ENCODE data around the gene PPM1L. TPM values are rescaled to one million over a fixed set of nuclear protein-coding genes. Genes with fewer than 3 reads are reported as not detected.

PPM1L gene
- total RNA-seq, 1 experiment from 2014 or later, result 3.2 TPM

DNA sequence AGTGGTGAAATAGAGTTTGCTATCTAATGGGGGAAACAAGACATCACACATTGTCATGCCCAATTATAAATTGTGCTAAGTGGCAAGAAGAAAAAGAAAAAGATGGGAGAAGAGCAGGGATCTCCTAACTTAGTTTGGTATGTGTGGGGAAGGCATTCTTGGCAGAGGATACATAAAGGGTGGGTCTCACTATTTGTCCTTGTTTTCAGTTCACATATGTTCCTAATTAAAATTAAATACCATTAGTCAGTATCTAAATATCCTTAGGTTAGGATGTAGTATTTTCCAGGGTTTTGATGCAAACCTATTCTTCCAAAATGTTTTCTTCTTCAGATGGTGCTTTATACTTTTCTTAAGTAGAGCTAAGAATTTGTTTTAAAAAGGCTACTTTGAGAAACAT lies 175.4 kb downstream of the PPM1L start:
- H3K36me3 ChIP-seq (replicated peaks; ENCODE audit: control insufficient read depth, insufficient read depth, low read length), result no peaks in the 10 kb centered on the region
- H3K27me3 ChIP-seq (ENCODE audit: control insufficient read depth, insufficient read depth, low read length), result no peaks in the 10 kb centered on the region
- H3K4me3 ChIP-seq (ENCODE audit: insufficient read depth, low read depth, low read length), result no peak overlapping the region
- no peak for DNase-seq

DNA sequence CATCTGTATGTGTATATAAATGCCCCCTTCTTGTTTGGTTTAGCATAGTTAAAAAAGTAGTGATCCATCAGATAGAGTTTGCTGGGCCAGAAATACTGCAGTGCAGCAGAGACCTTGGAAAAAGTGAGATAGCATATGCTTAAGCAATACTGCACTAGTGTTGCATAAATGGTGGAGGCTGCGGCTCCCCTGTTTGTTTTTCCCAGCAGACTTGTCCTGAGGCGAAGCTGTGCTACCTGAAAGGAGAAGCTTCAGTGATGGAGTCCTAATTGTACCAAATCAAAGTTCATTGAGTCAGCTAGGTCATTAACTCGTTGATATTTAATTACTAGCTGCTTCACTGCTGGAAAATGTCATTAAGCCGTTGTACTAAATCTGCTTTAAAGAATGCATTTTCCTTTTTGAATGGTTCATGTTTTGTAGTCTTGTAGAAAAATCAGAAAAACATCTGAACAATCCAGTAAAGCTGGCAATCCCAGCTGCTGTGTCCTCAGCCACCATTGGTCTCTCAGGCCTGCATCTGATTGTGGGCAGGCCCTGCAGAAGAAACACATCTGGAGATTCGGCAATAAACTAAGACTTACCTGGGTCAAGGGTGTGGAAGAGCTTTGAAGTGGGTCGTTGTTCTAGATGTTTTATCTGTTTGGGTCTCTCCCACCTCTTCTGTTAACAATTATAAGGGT lies 179.5 kb downstream of the PPM1L start:
- H3K4me3 ChIP-seq (ENCODE audit: insufficient read depth, low read depth, low read length), result no peak overlapping the region
- DNase-seq, result no peak
- no peaks in the 10 kb centered on the region for H3K36me3 ChIP-seq (replicated peaks; ENCODE audit: control insufficient read depth, insufficient read depth, low read length)
- H3K27me3 ChIP-seq (ENCODE audit: control insufficient read depth, insufficient read depth, low read length), result no peaks in the 10 kb centered on the region

DNA sequence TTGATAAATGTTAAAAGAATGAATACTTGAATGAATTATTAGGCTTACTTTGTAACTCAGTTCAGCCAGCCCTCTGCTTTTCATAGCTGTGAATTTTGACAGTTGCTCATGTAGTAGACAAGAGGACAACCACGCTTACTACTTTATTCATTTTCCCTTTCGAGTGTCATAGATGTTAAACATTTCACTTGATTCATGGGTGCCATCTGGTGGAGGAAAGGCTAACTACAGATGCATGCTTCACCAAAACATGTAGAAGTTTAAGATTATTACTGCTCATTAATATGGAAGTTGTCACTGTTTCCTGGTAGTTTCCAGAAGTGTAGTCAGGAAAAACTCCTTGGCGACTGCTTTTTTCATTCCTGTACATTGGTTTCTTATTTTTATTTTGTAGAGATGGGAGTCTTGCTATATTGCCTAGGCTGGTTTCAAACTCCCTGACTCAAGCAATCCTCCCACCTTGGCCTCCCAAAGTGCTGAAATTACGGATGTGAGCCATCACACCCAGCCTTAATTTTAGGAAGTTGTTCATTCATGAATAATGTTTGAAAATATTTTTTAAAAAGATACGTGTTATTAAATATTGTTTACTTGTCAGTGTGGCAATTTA lies 186.0 kb downstream of the PPM1L start:
- Histone ChIP-seq H3K4me3 (ENCODE audit: insufficient read depth, low read depth, low read length) (no peak overlapping the region), H3K36me3 (replicated peaks; ENCODE audit: control insufficient read depth, insufficient read depth, low read length) (no peaks in the 10 kb centered on the region), H3K27me3 (ENCODE audit: control insufficient read depth, insufficient read depth, low read length) (no peaks in the 10 kb centered on the region)
- DNase-seq, result peak; percentile 35

DNA sequence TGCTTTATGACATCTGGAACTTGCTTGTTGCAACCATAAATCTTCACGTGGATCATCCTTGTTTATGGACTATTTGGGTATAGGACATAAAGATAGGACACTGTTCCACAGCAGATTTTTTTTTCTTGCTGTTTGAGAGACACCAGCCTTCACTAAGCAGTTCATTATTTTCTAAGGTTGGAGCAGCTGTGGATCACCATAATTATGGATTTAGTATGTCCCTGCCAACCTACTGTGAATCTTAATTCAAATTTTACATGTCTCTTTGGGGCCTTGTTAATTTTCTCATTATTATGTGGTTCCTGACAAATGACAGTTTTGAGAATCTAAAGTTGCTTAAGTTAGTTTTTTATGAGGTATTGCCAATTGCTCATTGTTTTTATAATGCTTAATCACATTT lies 188.0 kb downstream of the PPM1L start:
- DNase-seq, result no peak
- H3K36me3 ChIP-seq (replicated peaks; ENCODE audit: control insufficient read depth, insufficient read depth, low read length), result no peaks in the 10 kb centered on the region
- H3K27me3 ChIP-seq (ENCODE audit: control insufficient read depth, insufficient read depth, low read length), result no peaks in the 10 kb centered on the region
- H3K4me3 ChIP-seq (ENCODE audit: insufficient read depth, low read depth, low read length), result no peak overlapping the region

DNA sequence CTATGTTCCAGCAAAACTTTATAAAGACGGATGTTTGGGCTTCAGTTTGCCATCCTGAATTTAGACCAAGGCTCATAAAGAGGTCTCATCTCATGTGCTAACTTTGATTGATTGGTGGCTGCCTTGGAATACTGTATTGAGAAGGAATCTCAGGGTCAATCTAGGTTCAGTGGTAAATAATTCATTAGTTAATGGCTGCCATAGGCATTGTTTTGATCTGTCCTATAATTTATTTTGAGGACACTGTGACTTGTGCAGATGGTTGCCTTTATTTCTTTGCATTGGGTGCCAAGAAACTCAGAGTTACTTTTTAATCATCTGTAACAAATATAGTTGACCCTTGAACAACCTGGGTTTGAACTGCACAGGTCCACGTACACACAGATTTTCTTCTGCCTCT lies 189.3 kb downstream of the PPM1L start:
- Histone ChIP-seq H3K27me3 (ENCODE audit: control insufficient read depth, insufficient read depth, low read length) (no peaks in the 10 kb centered on the region), H3K4me3 (ENCODE audit: insufficient read depth, low read depth, low read length) (no peak overlapping the region), H3K36me3 (replicated peaks; ENCODE audit: control insufficient read depth, insufficient read depth, low read length) (no peaks in the 10 kb centered on the region)
- no peak for DNase-seq

DNA sequence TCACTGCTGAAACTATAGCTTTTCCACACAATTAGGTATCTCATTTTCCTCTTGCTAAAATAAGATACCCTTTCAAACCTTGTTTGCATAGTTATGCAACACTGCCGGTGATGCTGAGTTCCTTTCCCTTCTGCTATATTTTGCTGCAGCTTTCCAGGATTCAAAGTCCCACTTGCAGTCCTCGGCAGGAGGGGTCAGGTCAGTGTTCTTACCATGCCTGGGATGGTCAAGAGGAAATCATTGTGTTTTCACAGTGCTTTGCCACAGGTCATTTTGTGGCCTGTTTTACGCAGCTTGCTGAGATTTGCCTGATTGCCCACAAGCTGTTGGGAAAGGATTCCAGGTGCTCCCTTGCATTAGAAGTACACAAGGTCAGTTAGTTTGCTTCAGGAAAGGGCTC lies 192.2 kb downstream of the PPM1L start:
- no peaks in the 10 kb centered on the region for H3K27me3 ChIP-seq (ENCODE audit: control insufficient read depth, insufficient read depth, low read length)
- H3K36me3 ChIP-seq (replicated peaks; ENCODE audit: control insufficient read depth, insufficient read depth, low read length), result no peaks in the 10 kb centered on the region
- no peak for DNase-seq
- H3K4me3 ChIP-seq (ENCODE audit: insufficient read depth, low read depth, low read length), result no peak overlapping the region

DNA sequence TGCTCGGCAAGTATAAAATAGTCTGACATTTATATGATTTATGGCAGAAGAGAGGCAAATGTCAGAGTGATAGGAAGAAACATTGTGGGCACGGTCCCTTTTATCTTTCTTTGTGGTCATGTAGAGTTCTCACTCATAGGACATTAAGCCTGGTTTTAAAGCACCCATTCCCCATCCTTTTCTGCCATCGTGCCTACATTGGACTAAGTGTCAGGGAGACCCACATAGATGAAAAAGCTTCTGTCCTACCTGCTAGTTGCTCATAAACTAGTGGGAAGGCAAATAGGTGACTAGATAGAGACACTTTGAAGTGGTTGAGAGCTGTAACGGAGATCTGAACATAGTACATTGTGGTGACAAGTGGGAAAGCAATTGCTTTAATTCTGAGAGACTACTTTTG lies 193.4 kb downstream of the PPM1L start:
- no peak for DNase-seq
- Histone ChIP-seq H3K36me3 (replicated peaks; ENCODE audit: control insufficient read depth, insufficient read depth, low read length) (no peaks in the 10 kb centered on the region), H3K27me3 (ENCODE audit: control insufficient read depth, insufficient read depth, low read length) (no peaks in the 10 kb centered on the region), H3K4me3 (ENCODE audit: insufficient read depth, low read depth, low read length) (no peak overlapping the region)

DNA sequence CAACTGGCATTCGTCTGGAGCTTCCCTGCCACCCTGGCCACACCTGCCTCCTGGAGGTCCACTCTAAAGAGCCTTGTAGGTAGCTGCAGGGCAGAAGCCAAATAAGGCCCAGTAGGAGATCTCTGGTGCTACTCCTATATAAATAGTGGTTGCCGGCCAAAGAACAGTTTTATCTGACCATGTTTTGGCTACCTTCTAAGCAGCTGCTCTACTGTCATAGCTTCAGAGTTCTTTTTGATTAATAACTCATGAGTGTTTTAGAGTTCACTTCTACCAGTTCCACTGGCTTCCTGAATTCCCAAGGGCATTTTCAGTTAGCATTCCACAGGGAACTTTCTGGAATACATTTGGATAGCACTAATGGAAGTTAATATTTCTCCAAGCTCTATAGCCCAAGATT lies 194.5 kb downstream of the PPM1L start:
- no peak for DNase-seq
- H3K36me3 ChIP-seq (replicated peaks; ENCODE audit: control insufficient read depth, insufficient read depth, low read length), result no peaks in the 10 kb centered on the region
- H3K4me3 ChIP-seq (ENCODE audit: insufficient read depth, low read depth, low read length), result no peak overlapping the region
- no peaks in the 10 kb centered on the region for H3K27me3 ChIP-seq (ENCODE audit: control insufficient read depth, insufficient read depth, low read length)

DNA sequence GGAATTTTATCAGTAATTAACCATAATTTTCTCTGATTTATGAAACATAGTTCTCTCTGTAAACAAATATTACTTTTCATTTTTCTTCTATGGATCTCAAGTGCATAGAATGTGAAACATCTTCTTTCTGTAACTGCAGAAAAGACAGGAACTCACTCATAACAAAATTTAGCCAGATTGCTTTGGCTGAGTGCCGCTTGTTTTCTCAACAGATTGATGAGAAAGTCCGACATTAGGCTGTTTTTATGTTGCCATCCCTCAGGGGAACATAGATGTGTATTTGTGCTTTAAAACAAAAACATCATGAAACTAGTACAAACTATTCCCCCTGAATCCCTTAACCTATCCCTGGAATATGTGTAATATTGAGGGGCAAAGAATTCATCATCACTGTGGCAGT lies 194.9 kb downstream of the PPM1L start:
- H3K4me3 ChIP-seq (ENCODE audit: insufficient read depth, low read depth, low read length), result no peak overlapping the region
- no peak for DNase-seq

DNA sequence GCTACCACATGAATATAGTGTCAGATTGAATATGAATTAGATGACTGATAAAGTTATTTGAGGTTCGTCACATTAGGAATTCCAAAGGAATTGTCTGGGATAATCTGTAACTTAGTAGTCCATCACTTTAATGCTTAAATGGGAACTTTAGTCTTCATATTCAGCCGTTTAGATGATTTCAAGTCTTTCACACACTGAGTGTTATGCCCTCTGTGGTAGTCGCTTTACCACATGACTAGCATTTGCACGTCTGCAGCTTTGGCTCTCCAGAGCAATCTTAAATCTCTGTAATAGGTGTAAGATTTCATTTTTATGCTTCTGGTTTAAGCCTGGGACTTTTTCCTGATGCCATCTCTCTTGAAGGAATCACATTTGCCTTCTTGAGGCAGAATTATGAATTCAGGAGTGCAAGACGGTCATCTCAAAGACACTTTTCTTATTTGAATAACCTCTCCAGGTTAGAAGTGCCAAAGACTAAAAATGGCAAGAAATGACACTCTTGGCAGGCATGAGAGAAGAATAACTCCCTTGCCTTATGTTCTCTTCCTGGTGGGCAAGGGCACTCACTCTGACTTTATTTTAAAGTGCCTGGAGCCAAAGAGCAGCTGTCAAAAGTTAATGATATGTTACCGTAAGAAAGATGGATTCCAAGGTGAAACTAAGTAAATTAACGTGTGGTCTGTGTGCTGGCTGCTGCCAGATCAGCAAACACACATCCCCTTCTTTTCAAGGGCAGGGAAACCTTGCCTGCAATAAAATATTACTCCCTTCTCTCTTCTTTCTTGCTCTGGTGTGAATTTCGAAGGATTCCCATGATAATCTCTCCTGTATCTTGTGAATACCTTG lies 195.8 kb downstream of the PPM1L start:
- Histone ChIP-seq H3K36me3 (replicated peaks; ENCODE audit: control insufficient read depth, insufficient read depth, low read length) (no peaks in the 10 kb centered on the region), H3K27me3 (ENCODE audit: control insufficient read depth, insufficient read depth, low read length) (no peaks in the 10 kb centered on the region), H3K4me3 (ENCODE audit: insufficient read depth, low read depth, low read length) (no peak overlapping the region)
- no peak for DNase-seq

More for the DNA sequence above, 194.9 kb downstream of the PPM1L start:
- no peaks in the 10 kb centered on the region for H3K36me3 ChIP-seq (replicated peaks; ENCODE audit: control insufficient read depth, insufficient read depth, low read length)
- no peaks in the 10 kb centered on the region for H3K27me3 ChIP-seq (ENCODE audit: control insufficient read depth, insufficient read depth, low read length)

DNA sequence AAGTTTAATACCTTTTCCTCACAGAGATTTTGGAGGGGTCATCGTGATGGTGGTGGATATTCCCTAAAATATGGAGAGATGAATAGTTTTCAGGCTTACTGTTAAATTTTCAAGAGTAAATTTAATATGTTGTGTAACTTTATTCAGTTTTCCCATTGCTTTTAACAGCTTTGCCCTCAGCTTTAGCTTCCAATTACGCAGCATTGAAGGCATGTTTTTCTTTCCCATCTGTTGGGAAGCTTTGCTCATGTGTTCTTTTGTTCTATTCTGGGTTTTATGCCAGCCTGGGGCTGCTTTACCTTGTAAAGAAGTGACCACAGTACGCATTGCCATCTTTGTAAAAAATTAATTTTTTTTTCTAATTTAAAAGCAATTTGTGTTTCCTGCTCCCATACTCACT lies 197.7 kb downstream of the PPM1L start:
- DNase-seq, result no peak
- Histone ChIP-seq H3K36me3 (replicated peaks; ENCODE audit: control insufficient read depth, insufficient read depth, low read length) (no peaks in the 10 kb centered on the region), H3K4me3 (ENCODE audit: insufficient read depth, low read depth, low read length) (no peak overlapping the region), H3K27me3 (ENCODE audit: control insufficient read depth, insufficient read depth, low read length) (no peaks in the 10 kb centered on the region)

DNA sequence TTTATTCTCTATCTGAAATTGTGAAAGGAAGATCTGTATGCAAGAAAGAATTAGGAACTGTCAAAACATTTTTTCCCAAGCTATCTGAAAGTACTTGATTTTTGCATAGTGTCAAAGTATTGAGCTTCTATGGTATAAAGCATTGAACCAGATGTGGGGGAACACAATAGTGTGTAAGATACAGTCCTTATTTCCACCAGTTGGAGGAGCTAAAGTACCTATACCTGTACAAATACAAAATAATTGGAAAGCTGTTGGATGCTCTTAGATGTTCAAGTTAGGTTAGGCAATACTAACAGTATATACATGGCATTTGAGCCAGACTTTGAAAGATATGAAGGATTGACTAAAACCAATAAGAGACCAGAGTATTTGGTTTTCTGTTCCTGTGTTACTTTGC lies 200.8 kb downstream of the PPM1L start:
- Histone ChIP-seq H3K27me3 (ENCODE audit: control insufficient read depth, insufficient read depth, low read length) (no peaks in the 10 kb centered on the region), H3K4me3 (ENCODE audit: insufficient read depth, low read depth, low read length) (no peak overlapping the region), H3K36me3 (replicated peaks; ENCODE audit: control insufficient read depth, insufficient read depth, low read length) (no peaks in the 10 kb centered on the region)
- DNase-seq, result no peak

DNA sequence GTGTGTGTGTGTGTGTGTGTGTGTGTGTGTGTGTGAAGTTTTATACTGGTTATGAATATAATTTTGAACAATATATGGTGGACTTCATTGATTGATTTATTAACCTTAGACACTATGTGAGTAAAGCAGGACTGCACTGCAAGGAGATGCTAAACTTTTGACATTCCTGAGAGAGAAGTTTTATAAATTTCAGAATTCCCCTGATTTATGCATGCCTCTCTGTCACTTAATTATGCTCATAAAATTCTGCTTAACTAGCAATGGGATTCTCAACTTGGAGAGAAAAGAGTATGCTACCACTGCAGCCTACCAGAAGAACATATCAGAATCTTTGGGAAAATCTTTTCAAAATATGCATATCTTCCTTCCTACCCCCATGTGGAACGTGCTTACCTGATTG lies 204.5 kb downstream of the PPM1L start:
- no peak overlapping the region for H3K4me3 ChIP-seq (ENCODE audit: insufficient read depth, low read depth, low read length)
- H3K36me3 ChIP-seq (replicated peaks; ENCODE audit: control insufficient read depth, insufficient read depth, low read length), result no peaks in the 10 kb centered on the region
- H3K27me3 ChIP-seq (ENCODE audit: control insufficient read depth, insufficient read depth, low read length), result no peaks in the 10 kb centered on the region
- no peak for DNase-seq

DNA sequence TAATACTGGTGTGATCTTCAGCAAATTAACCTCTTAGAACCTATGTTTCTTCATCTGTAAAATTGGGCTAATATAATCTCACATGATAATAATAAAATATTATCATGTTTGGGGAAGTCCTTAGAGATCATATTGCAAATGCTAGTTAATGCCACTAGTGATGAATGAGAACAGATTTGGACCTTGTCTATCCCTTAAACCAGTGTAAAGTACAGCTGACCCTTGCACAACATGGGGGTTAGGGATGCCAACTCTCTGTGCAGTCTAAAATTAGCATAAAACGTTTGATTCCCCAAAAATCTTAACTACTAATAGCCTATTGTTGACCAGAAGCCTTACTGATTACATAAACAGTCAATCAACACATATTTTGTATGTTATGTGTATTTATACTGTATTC lies 207.9 kb downstream of the PPM1L start:
- DNase-seq, result no peak

DNA sequence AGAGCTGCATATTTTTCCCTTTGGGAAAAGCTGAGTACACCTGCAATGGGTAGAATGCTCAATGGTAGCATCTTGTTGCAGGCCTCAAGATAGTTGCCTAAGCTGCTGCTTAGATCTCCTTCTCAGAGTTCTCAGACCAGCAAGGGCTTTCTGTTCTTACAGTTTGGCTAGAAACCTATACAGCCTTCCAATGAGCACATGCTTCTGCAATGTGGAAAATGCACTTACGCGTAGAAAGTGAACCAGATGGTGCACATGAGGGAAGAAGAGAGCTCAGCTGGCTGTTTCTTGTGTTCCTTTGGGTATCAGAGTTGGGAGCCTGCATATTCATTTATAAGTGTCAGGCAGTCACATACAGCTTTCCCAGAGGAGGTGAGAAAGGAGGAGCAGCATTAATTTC lies 212.7 kb downstream of the PPM1L start:
- no peak for DNase-seq
- H3K36me3 ChIP-seq (replicated peaks; ENCODE audit: control insufficient read depth, insufficient read depth, low read length), result no peaks in the 10 kb centered on the region
- H3K4me3 ChIP-seq (ENCODE audit: insufficient read depth, low read depth, low read length), result no peak overlapping the region
- no peaks in the 10 kb centered on the region for H3K27me3 ChIP-seq (ENCODE audit: control insufficient read depth, insufficient read depth, low read length)

More for the DNA sequence above, 207.9 kb downstream of the PPM1L start:
- no peak overlapping the region for H3K4me3 ChIP-seq (ENCODE audit: insufficient read depth, low read depth, low read length)
- no peaks in the 10 kb centered on the region for H3K27me3 ChIP-seq (ENCODE audit: control insufficient read depth, insufficient read depth, low read length)
- no peaks in the 10 kb centered on the region for H3K36me3 ChIP-seq (replicated peaks; ENCODE audit: control insufficient read depth, insufficient read depth, low read length)
